Mesenchymal stem cell (in vitro differentiated cells and primary cell): ENCODE results near the gene TBC1D8.
"Not testable (repeated sequence)": the region's sequence is repeated elsewhere in the genome, so short reads cannot be mapped to it uniquely, and the experiment has no call there.

Source experiments
- DNase-seq: peaks from one replicate; pipeline ENCODE4 v3.0.0-alpha.2; 2013
- H2AFZ ChIP-seq: one replicate; pipeline ENCODE4 v1.6.1; 2013; ENCODE audit warnings: low read depth, mild to moderate bottlenecking, control low read depth, inconsistent platforms, low read length, moderate library complexity
- H2AK5ac ChIP-seq: 2 replicates; pipeline ENCODE4 v1.6.1; 2013; ENCODE audit warnings: low read length, moderate library complexity, mild to moderate bottlenecking, inconsistent platforms; ENCODE audit not compliant: severe bottlenecking
- H2BK120ac ChIP-seq: one replicate; pipeline ENCODE4 v1.6.1; 2013; ENCODE audit warnings: low read depth, mild to moderate bottlenecking, inconsistent platforms, low read length, moderate library complexity
- H2BK12ac ChIP-seq, 2 experiments: one replicate each; pipeline ENCODE4 v1.6.1; 2013; ENCODE audit warnings: inconsistent platforms in 2 of 2, low read length in 2 of 2, mild to moderate bottlenecking in 2 of 2, moderate library complexity in 2 of 2, control low read depth in 1 of 2
- H2BK15ac ChIP-seq: one replicate; pipeline ENCODE4 v1.6.1; 2013; ENCODE audit warnings: mild to moderate bottlenecking, low read depth, inconsistent platforms; ENCODE audit not compliant: poor library complexity, severe bottlenecking
- H2BK5ac ChIP-seq: 2 replicates; pipeline ENCODE4 v1.6.1; 2013; ENCODE audit warnings: low read depth, mild to moderate bottlenecking, low read length, control low read depth, inconsistent platforms; ENCODE audit not compliant: poor library complexity, severe bottlenecking
- H3K14ac ChIP-seq, 2 experiments: one replicate each; pipeline ENCODE4 v1.6.1; 2013; ENCODE audit warnings: inconsistent platforms in 2 of 2, low read length in 2 of 2, control low read depth in 1 of 2, mild to moderate bottlenecking in 1 of 2, moderate library complexity in 1 of 2
- H3K18ac ChIP-seq, 2 experiments: one replicate each; pipeline ENCODE4 v1.6.1; 2013; ENCODE audit warnings: inconsistent platforms in 2 of 2, low read length in 2 of 2, control low read depth in 1 of 2, low read depth in 1 of 2, mild to moderate bottlenecking in 1 of 2
- H3K23ac ChIP-seq, 2 experiments: one replicate each; pipeline ENCODE4 v1.6.1; 2013; ENCODE audit warnings: inconsistent platforms in 2 of 2, low read length in 2 of 2, mild to moderate bottlenecking in 2 of 2, moderate library complexity in 2 of 2, control low read depth in 1 of 2
- H3K27ac ChIP-seq: 2 replicates; pipeline ENCODE4 v1.5.1; 2013; ENCODE audit warnings: mild to moderate bottlenecking, moderate library complexity, low read length, control low read depth, inconsistent platforms; ENCODE audit not compliant: poor library complexity, severe bottlenecking
- H3K27me3 ChIP-seq, 2 experiments: 2 replicates each; pipeline versions ENCODE4 v1.6.1 to v1.7.0; 2013; ENCODE audit warnings: low read length in 2 of 2, mild to moderate bottlenecking in 2 of 2, moderate library complexity in 2 of 2, control low read depth in 1 of 2, inconsistent platforms in 1 of 2; ENCODE audit not compliant: control insufficient read depth in 1 of 2, insufficient read depth in 1 of 2
- H3K36me3 ChIP-seq, 2 experiments: 2 replicates each; pipeline versions ENCODE4 v1.6.1 to v1.7.0; 2013; ENCODE audit warnings: low read length in 2 of 2, control low read depth in 1 of 2, inconsistent platforms in 1 of 2, low read depth in 1 of 2, mild to moderate bottlenecking in 1 of 2; ENCODE audit not compliant: insufficient read depth in 2 of 2, control insufficient read depth in 1 of 2
- H3K4ac ChIP-seq, 2 experiments: one replicate each; pipeline ENCODE4 v1.6.1; 2013; ENCODE audit warnings: inconsistent platforms in 2 of 2, low read length in 2 of 2, mild to moderate bottlenecking in 2 of 2, moderate library complexity in 2 of 2, control low read depth in 1 of 2, low read depth in 1 of 2
- H3K4me1 ChIP-seq: 2 replicates; pipeline ENCODE4 v1.6.1; 2013; ENCODE audit warnings: low read depth, low read length, control low read depth; ENCODE audit not compliant: control insufficient read depth, insufficient read depth
- H3K4me2 ChIP-seq: 2 replicates; pipeline ENCODE4 v1.6.1; 2013; ENCODE audit warnings: low read length, mild to moderate bottlenecking, inconsistent platforms; ENCODE audit not compliant: poor library complexity, severe bottlenecking
- H3K4me3 ChIP-seq, 2 experiments: 2 replicates each; pipeline versions ENCODE4 v1.5.1 to v1.7.0; 2013; ENCODE audit warnings: low read length in 2 of 2, mild to moderate bottlenecking in 2 of 2, control low read depth in 1 of 2, low read depth in 1 of 2; ENCODE audit not compliant: insufficient read depth in 1 of 2
- H3K79me1 ChIP-seq: replicated peaks from 2 replicates; pipeline ENCODE4 v1.6.1; 2013; ENCODE audit warnings: mild to moderate bottlenecking, control low read depth, low read length, inconsistent platforms; ENCODE audit not compliant: poor library complexity, severe bottlenecking
- H3K9ac ChIP-seq: 2 replicates; pipeline ENCODE4 v1.7.0; 2013; ENCODE audit warnings: mild to moderate bottlenecking, low read length, moderate library complexity
- H3K9me3 ChIP-seq: 2 replicates; pipeline ENCODE4 v1.7.0; 2013; ENCODE audit warnings: mild to moderate bottlenecking, low read length; ENCODE audit not compliant: control insufficient read depth
- H4K8ac ChIP-seq: one replicate; pipeline ENCODE4 v1.6.1; 2013; ENCODE audit warnings: inconsistent platforms, mild to moderate bottlenecking, low read length, moderate library complexity
- H4K91ac ChIP-seq: one replicate; pipeline ENCODE4 v1.6.1; 2013; ENCODE audit warnings: mild to moderate bottlenecking, low read length, inconsistent platforms
- whole genome bisulfite sequencing: methylation state at CpG from one replicate; pipeline ENCODE4 v1.1.7; 2013; ENCODE audit warnings: mixed read lengths; 5-methylcytosine and 5-hydroxymethylcytosine counted together

Gene TBC1D8

GRCh38 chr2:101169822-101170221 is 18.6 kb upstream of the TBC1D8 start:
- not testable (repeated sequence) for H3K4ac ChIP-seq, H3K36me3 ChIP-seq, H3K27ac ChIP-seq, H3K18ac ChIP-seq, DNase-seq, H2BK120ac ChIP-seq, H2AFZ ChIP-seq, H3K79me1 ChIP-seq, H3K4me1 ChIP-seq, H3K14ac ChIP-seq, H3K27me3 ChIP-seq, H2AK5ac ChIP-seq, H3K23ac ChIP-seq, H3K4me2 ChIP-seq, H4K8ac ChIP-seq, H2BK12ac ChIP-seq, H2BK15ac ChIP-seq, H2BK5ac ChIP-seq, H3K4me3 ChIP-seq, H3K9ac ChIP-seq, H4K91ac ChIP-seq
- peaks cover 20% of the 10 kb centered on the region for H3K9me3 ChIP-seq
- 70% methylated on average over 2 of the region's 2 CpGs for WGBS

GRCh38 chr2:101168706-101169105 is 17.5 kb upstream of the TBC1D8 start:
- H3K9ac ChIP-seq: no peak overlapping the region
- DNase-seq: no peak
- H3K4me2 ChIP-seq: no peak overlapping the region
- no peaks in the 10 kb centered on the region for H3K27me3 ChIP-seq
- no peaks in the 10 kb centered on the region for H3K4me1 ChIP-seq
- WGBS: 94% methylated on average over 1 of the region's 1 CpG
- H3K9me3 ChIP-seq: peaks cover 16% of the 10 kb centered on the region
- no peak overlapping the region for H2BK120ac ChIP-seq
- H2BK12ac ChIP-seq: no peak overlapping the region
- H2AK5ac ChIP-seq: no peak overlapping the region
- H4K91ac ChIP-seq: no peak overlapping the region
- no peak overlapping the region for H3K18ac ChIP-seq
- H2AFZ ChIP-seq: no peak overlapping the region
- no peak overlapping the region for H3K23ac ChIP-seq
- H2BK5ac ChIP-seq: no peak overlapping the region
- H3K14ac ChIP-seq: no peak overlapping the region
- no peak overlapping the region for H3K4me3 ChIP-seq
- H3K4ac ChIP-seq: no peak overlapping the region
- H4K8ac ChIP-seq: no peak overlapping the region
- no peak overlapping the region for H2BK15ac ChIP-seq
- no peaks in the 10 kb centered on the region for H3K79me1 ChIP-seq
- H3K36me3 ChIP-seq: no peaks in the 10 kb centered on the region
- no peak overlapping the region for H3K27ac ChIP-seq

- H3K4me3 ChIP-seq, H3K9me3 ChIP-seq, H3K4me2 ChIP-seq, H2BK15ac ChIP-seq, H3K14ac ChIP-seq, H3K18ac ChIP-seq, H2BK12ac ChIP-seq, H2AK5ac ChIP-seq, H3K4me1 ChIP-seq, H4K8ac ChIP-seq, H3K23ac ChIP-seq, H3K36me3 ChIP-seq, H3K27ac ChIP-seq, H3K27me3 ChIP-seq, H3K9ac ChIP-seq, H3K79me1 ChIP-seq, H3K4ac ChIP-seq, H2AFZ ChIP-seq, H4K91ac ChIP-seq, H2BK120ac ChIP-seq, H2BK5ac ChIP-seq, DNase-seq: not testable (repeated sequence)
- WGBS: 80% methylated on average over 2 of the region's 2 CpGs
Measured at GRCh38 chr2:101167532-101167931, 16.4 kb upstream of the TBC1D8 start.

- Histone ChIP-seq H3K14ac (no peak overlapping the region), H3K9me3 (peaks cover 7% of the 10 kb centered on the region), H3K9ac (no peak overlapping the region), H2AK5ac (no peak overlapping the region), H3K79me1 (no peaks in the 10 kb centered on the region), H4K91ac (no peak overlapping the region), H3K4me3 (no peak overlapping the region), H3K27me3 (no peaks in the 10 kb centered on the region), H3K27ac (no peak overlapping the region), H2BK12ac (no peak overlapping the region), H2BK120ac (no peak overlapping the region), H3K4me2 (no peak overlapping the region), H3K4ac (no peak overlapping the region), H3K18ac (no peak overlapping the region), H3K4me1 (no peaks in the 10 kb centered on the region), H2BK5ac (no peak overlapping the region), H3K36me3 (no peaks in the 10 kb centered on the region), H4K8ac (no peak overlapping the region), H2BK15ac (peak overlapping the region; percentile 80), H3K23ac (no peak overlapping the region), H2AFZ (no peak overlapping the region)
- DNase-seq: no peak
- WGBS: 88% methylated on average over 2 of the region's 2 CpGs
Measured at GRCh38 chr2:101164021-101164420, 12.8 kb upstream of the TBC1D8 start.
